T-helper 2 cell (primary cell): ENCODE results near the gene LRMDA.
"Not testable (repeated sequence)": the region's sequence is repeated elsewhere in the genome, so short reads cannot be mapped to it uniquely, and the experiment has no call there.

Experiments
- DNase-seq, 5 experiments: peaks; one replicate each; pipeline versions ENCODE4 v3.0.0 to v3.0.0-alpha.2; 2012 to 2022

The LRMDA gene

GRCh38 chr10:75592791-75593643, 161.6 kb downstream of the LRMDA start:
- no peak for DNase-seq

GRCh38 chr10:75593692-75594556, 162.5 kb downstream of the LRMDA start:
- DNase-seq = no peak

- DNase-seq = no peak
These were observed 165.7 kb downstream of the LRMDA start for GRCh38 chr10:75596930-75597620.

GRCh38 chr10:75597773-75598440, 166.5 kb downstream of the LRMDA start:
- no peak for DNase-seq

- DNase-seq = no peak
These were observed 167.6 kb downstream of the LRMDA start for GRCh38 chr10:75598998-75599397.

- DNase-seq = no peak
These were observed 168.6 kb downstream of the LRMDA start for GRCh38 chr10:75599875-75600648.

GRCh38 chr10:75600833-75601232, 169.4 kb downstream of the LRMDA start:
- no peak for DNase-seq

- no peak for DNase-seq
These were observed 170.9 kb downstream of the LRMDA start for GRCh38 chr10:75602341-75602740.

GRCh38 chr10:75605096-75605495, 173.7 kb downstream of the LRMDA start:
- DNase-seq = no peak

GRCh38 chr10:75605795-75606194, 174.4 kb downstream of the LRMDA start:
- not testable (repeated sequence) for DNase-seq

- no peak for DNase-seq
These were observed 174.9 kb downstream of the LRMDA start for GRCh38 chr10:75606203-75606779.

- DNase-seq = no peak
These were observed 176.2 kb downstream of the LRMDA start for GRCh38 chr10:75607576-75607975.

GRCh38 chr10:75610183-75610582, 178.8 kb downstream of the LRMDA start:
- DNase-seq = no peak

- DNase-seq = no peak
These were observed 180.0 kb downstream of the LRMDA start for GRCh38 chr10:75611172-75611992.

- no peak for DNase-seq
These were observed 180.6 kb downstream of the LRMDA start for GRCh38 chr10:75611993-75612372.

GRCh38 chr10:75612904-75613684, 181.7 kb downstream of the LRMDA start:
- DNase-seq = no peak

- DNase-seq = no peak
These were observed 182.5 kb downstream of the LRMDA start for GRCh38 chr10:75613685-75614504.

- DNase-seq = no peak
These were observed 184.7 kb downstream of the LRMDA start for GRCh38 chr10:75616076-75616475.
